GM19035 (cell line): ENCODE measurements around the gene GAB4.
"Not testable (repeated sequence)": the region's sequence is repeated elsewhere in the genome, so short reads cannot be mapped to it uniquely, and the experiment has no call there.

Experiments used
- ATAC-seq: cut with Tn5 transposase; IDR thresholded peaks from one replicate; pipeline ENCODE4 v1.9.1; 2021; ENCODE audit not compliant: unreplicated experiment

Gene GAB4

GRCh38 chr22:17007852-17008731, at the start of gene GAB4:
TSS of gene GAB4 (minus strand) at chr22:17008222. CDS start at chr22:17008114, 108 bp downstream.
- ATAC-seq = no peak

GRCh38 chr22:17056807-17057206, 48.8 kb upstream of the GAB4 start:
- ATAC-seq = no peak

GRCh38 chr22:17056058-17056457, 48.0 kb upstream of the GAB4 start:
- no peak for ATAC-seq

- ATAC-seq = no peak
Observed at GRCh38 chr22:17047656-17048055, 39.6 kb upstream of the GAB4 start.

GRCh38 chr22:17046566-17047348, 38.7 kb upstream of the GAB4 start:
- no peak for ATAC-seq

- no peak for ATAC-seq
Observed at GRCh38 chr22:17043521-17043920, 35.5 kb upstream of the GAB4 start.

GRCh38 chr22:17036842-17037711, 29.1 kb upstream of the GAB4 start:
- ATAC-seq = peak; percentile 82

GRCh38 chr22:17035976-17036841, 28.2 kb upstream of the GAB4 start:
- peak; percentile 29 for ATAC-seq

- no peak for ATAC-seq
Observed at GRCh38 chr22:17035246-17035645, 27.2 kb upstream of the GAB4 start.

- ATAC-seq = not testable (repeated sequence)
Observed at GRCh38 chr22:17034532-17034931, 26.5 kb upstream of the GAB4 start.

- ATAC-seq = not testable (repeated sequence)
Observed at GRCh38 chr22:17032277-17032676, 24.3 kb upstream of the GAB4 start.

GRCh38 chr22:17024380-17024779, 16.4 kb upstream of the GAB4 start:
- not testable (repeated sequence) for ATAC-seq

GRCh38 chr22:17015552-17015951, 7.5 kb upstream of the GAB4 start:
- ATAC-seq = not testable (repeated sequence)

- not testable (repeated sequence) for ATAC-seq
Observed at GRCh38 chr22:17014101-17014440, 6.0 kb upstream of the GAB4 start.

GRCh38 chr22:17013396-17014100, 5.5 kb upstream of the GAB4 start:
- ATAC-seq = no peak

- ATAC-seq = no peak
Observed at GRCh38 chr22:17012267-17012666, 4.2 kb upstream of the GAB4 start.

- ATAC-seq = no peak
Observed at GRCh38 chr22:17009640-17010291, 1.7 kb upstream of the GAB4 start.

- no peak for ATAC-seq
Observed at GRCh38 chr22:17007257-17007656, 765 bp downstream of the GAB4 start.

GRCh38 chr22:16989915-16990314, 18.1 kb downstream of the GAB4 start:
- no peak for ATAC-seq
